BJ (cell line): ENCODE results near the gene MYOM3. TPM values are rescaled to one million over a fixed set of nuclear protein-coding genes. Genes with fewer than 3 reads are reported as not detected.

Experiments used
- CTCF ChIA-PET: fragments of 350-600 bp; formaldehyde crosslinking; extraction: SDS; loops from one replicate; lab custom pipeline; 2021; ENCODE audit warnings: antibody characterized with exemption, inconsistent platforms; lab: Yijun Ruan, JAX
- POLR2A ChIA-PET: fragments of 300-600 bp; sonication (Branson Sonifier 250); formaldehyde crosslinking; extraction: SDS; loops from one replicate; lab custom pipeline; 2021; ENCODE audit warnings: antibody characterized with exemption; lab: Charles Lee
- DNase-seq: peaks from one replicate; pipeline ENCODE4 v3.0.0-alpha.2; 2011; ENCODE audit warnings: low read depth
- H3K27me3 ChIP-seq: 2 replicates; pipeline ENCODE4 v1.6.0; 2011; ENCODE audit warnings: low read length; ENCODE audit not compliant: control insufficient read depth, insufficient read depth
- H3K36me3 ChIP-seq: 2 replicates; pipeline ENCODE4 v1.5.1; 2011; ENCODE audit warnings: low read length; ENCODE audit not compliant: control insufficient read depth, insufficient read depth
- H3K4me3 ChIP-seq: 2 replicates; pipeline ENCODE4 v1.5.1; 2011; ENCODE audit warnings: low read depth, mild to moderate bottlenecking, control low read depth, low read length
- polyA minus RNA-seq: library from RNA; depleted of rRNA, polyadenylated mRNA; stranded (reverse); fragments of >200 nt; gene quantifications from 2 replicates; pipeline ENCODE4 v1.2.3, GENCODE V29; 2011; rRNA and poly(A)+ RNA removed
- polyA plus RNA-seq: library from polyadenylated mRNA; depleted of rRNA; stranded (reverse); fragments of >200 nt; gene quantifications from 2 replicates; pipeline ENCODE4 v1.2.3, GENCODE V29; 2011; rRNA removed
- TF ChIP-seq, protein P1 (sequence below): IDR thresholded peaks from 2 replicates; pipeline ENCODE4 v1.5.1; 2011; ENCODE audit warnings: low read depth, mild to moderate bottlenecking, control low read depth, inconsistent platforms, low read length, moderate library complexity; ENCODE audit not compliant: insufficient read depth

The MYOM3 gene
- polyA plus RNA-seq (0.01 TPM in 1 of 2 replicates, not detected in the other), polyA minus RNA-seq (not detected in 2 replicates)

DNA sequence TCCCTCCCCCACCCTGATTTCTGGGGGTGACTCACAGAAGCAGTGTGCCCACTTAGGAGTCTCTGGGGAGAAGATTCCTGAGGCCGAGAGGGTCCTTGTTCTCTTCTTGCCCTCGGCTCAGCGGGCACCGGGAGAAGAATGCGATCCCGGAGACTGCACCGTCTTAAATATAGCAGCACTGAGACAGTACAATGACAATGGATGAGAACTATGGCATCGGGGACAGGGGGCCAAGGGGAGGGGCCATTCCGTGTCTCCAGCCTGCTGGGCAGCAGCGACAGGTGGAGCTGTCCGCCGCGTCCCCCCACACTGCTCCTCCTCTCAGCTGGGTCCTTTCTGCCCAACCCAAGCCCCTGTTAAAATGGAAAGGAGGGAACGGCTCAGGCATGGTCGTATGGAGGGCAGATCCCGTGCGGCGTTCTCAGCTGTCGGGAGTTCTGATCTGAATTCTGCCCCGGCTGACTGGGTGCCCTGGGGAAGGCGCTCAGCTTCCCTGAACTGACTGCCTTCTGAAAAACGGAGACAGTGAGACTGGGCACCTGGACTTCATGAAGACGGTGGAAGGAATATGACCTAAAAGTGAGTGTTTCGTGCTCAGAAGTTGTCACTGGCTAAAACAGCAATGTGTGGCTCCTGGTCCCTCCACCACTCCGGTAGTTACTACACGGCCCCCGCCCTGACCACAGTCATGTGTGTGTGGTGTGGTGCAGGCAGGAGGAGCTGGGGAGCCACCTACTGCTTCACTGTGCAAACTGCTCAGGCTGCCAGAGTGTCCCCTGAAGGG, at the start of gene MYOM3:
MYOM3 (minus strand) TSS at position 140 of the 784 bp plus-strand sequence. CDS start 3,499 bp downstream, outside the sequence.
- CTCF ChIA-PET, result interaction anchor here (0.7 to 2.5 kb wide), 5 partner anchors 9 to 87 kb away, joined by 3 to 15 read pairs (median 4); no protein-coding TSS in a partner anchor
- no peak within 1 kb of the TSS for H3K4me3 ChIP-seq
- no peak for DNase-seq
- POLR2A ChIA-PET, result no interaction called here
- H3K36me3 ChIP-seq, result no peaks in the 10 kb centered on the region
- TF ChIP-seq, protein P1, sequence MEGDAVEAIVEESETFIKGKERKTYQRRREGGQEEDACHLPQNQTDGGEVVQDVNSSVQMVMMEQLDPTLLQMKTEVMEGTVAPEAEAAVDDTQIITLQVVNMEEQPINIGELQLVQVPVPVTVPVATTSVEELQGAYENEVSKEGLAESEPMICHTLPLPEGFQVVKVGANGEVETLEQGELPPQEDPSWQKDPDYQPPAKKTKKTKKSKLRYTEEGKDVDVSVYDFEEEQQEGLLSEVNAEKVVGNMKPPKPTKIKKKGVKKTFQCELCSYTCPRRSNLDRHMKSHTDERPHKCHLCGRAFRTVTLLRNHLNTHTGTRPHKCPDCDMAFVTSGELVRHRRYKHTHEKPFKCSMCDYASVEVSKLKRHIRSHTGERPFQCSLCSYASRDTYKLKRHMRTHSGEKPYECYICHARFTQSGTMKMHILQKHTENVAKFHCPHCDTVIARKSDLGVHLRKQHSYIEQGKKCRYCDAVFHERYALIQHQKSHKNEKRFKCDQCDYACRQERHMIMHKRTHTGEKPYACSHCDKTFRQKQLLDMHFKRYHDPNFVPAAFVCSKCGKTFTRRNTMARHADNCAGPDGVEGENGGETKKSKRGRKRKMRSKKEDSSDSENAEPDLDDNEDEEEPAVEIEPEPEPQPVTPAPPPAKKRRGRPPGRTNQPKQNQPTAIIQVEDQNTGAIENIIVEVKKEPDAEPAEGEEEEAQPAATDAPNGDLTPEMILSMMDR, result peak; percentile 58
- H3K27me3 ChIP-seq, result 0 out of 2 replicates have a peak, but pooled peaks cover 2% of the 10 kb centered on the region

DNA sequence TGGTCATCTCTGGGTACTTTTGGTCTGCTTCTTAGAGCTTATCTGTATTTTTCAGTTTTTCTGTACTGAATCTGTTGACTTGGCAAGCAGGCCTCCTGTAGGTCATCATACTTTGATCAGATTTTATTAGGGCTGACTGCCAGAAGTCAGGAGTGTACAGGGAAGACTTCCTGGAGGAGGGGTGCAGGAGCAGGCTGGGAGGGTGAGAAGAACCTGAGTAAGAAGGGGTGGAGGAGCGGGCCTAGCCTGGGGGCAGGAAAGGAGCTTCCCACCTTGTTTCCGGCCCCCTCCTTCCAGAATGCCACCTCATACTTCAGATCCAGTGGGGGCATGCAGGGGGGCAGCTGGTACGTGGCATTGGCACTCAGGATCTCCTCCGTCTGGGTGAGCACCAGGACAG, 49.3 kb upstream of the MYOM3 start:
- no peak for DNase-seq
- Histone ChIP-seq H3K4me3 (no peak overlapping the region), H3K27me3 (peaks cover 16% of the 10 kb centered on the region), H3K36me3 (no peaks in the 10 kb centered on the region)
- TF ChIP-seq, protein P1, result no peak
- ChIA-PET POLR2A (no interaction called here), CTCF (interaction anchor here (0.9 to 2.5 kb wide), 3 partner anchors 10 to 90 kb away, joined by 3 to 9 read pairs (median 4); no protein-coding TSS in a partner anchor)

DNA sequence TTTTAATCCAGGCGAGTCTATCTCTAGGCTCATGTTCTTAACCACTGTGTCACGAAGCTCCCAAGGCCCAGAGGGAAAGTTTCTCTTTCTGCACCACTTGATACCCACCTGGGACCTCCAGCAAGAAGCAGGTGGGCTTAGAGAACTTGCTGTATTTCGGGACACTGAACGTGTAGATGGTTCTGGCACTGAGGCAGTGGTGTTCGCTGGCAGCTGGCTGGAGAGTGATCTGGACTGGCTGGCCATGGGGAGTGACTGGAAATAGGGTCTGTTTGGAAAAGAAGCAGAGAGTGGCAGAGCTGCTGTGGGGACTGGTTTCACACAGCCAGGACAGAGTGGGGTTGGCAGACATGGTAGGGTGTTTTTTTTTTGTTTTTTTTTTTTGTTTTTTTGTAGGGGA, 47.4 kb upstream of the MYOM3 start:
- H3K27me3 ChIP-seq, result peaks cover 9% of the 10 kb centered on the region
- no peak overlapping the region for H3K4me3 ChIP-seq
- no peaks in the 10 kb centered on the region for H3K36me3 ChIP-seq
- CTCF ChIA-PET, result interaction anchor here (0.8 to 2.4 kb wide), 4 partner anchors 8 to 17 kb away, joined by 3 to 13 read pairs (median 7); partner anchors contain the start of gene IL22RA1
- POLR2A ChIA-PET, result no interaction called here
- TF ChIP-seq, protein P1, result no peak
- no peak for DNase-seq

DNA sequence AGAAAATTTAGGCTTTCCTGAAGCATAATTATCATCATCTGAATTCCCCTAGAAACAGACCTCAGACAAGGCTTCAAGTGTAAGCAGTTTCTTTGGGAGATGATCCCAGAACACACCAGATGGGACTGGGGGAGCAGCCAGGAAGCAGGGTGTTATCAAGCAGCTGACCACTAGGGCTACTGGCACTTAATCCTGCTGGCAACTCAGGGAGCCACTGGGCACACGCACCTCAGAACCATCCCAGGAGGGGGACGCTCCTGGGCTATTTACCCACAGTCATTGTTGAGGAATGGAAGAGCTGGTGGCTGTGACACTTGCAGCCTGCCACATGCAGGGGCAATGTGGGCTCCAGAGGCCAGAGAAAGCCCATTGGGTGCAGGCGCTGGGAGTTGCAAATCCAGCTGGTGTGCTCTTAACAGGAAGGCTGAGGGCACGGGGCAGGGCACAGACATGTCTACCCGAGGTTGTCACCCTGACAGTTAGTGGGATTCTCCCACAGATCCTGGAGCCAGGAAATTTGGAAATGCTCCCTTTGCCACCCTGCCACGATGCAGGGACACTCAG, 46.1 kb upstream of the MYOM3 start:
- Histone ChIP-seq H3K4me3 (no peak overlapping the region), H3K27me3 (peaks cover 9% of the 10 kb centered on the region), H3K36me3 (no peaks in the 10 kb centered on the region)
- no peak for DNase-seq
- TF ChIP-seq, protein P1, result peak; percentile 31; the same call in 1 of the 2 replicates
- ChIA-PET CTCF (interaction anchor here (0.6 to 2.4 kb wide), 5 partner anchors 8 to 369 kb away, joined by 3 to 13 read pairs (median 6); partner anchors contain the start of gene IL22RA1), POLR2A (no interaction called here)
